ENCODE measurements around the gene PACS1.
A peak's percentile ranks its signal among the peaks of the same experiment; 100 is the strongest.
"Not testable (repeated sequence)": the region's sequence is repeated elsewhere in the genome, so short reads cannot be mapped to it uniquely, and the experiment has no call there.

Gene PACS1

GRCh38 chr11:66069715-66070603 is at the start of gene PACS1:
Gene PACS1, plus strand, starts transcription at chr11:66070272. Its CDS starts 215 bp downstream, at chr11:66070487.
- peak; percentile 32 for DNase-seq (ENCODE audit: low read depth, low spot score)

- no peak for DNase-seq (ENCODE audit: low read depth, low spot score)
Measured at GRCh38 chr11:66020618-66021357, 49.3 kb upstream of the PACS1 start.

- DNase-seq (ENCODE audit: low read depth, low spot score), result peak; percentile 63
Measured at GRCh38 chr11:66022401-66023185, 47.5 kb upstream of the PACS1 start.

GRCh38 chr11:66023186-66023440 is 47.0 kb upstream of the PACS1 start:
- DNase-seq (ENCODE audit: low read depth, low spot score), result not testable (repeated sequence)

- DNase-seq (ENCODE audit: low read depth, low spot score), result no peak
Measured at GRCh38 chr11:66026017-66026529, 44.0 kb upstream of the PACS1 start, which contains the start of gene CATSPER1. Gene CATSPER1, minus strand, starts transcription at chr11:66026479. Its CDS starts 100 bp downstream, at chr11:66026379.

- DNase-seq (ENCODE audit: low read depth, low spot score), result no peak
Measured at GRCh38 chr11:66032957-66033735, 36.9 kb upstream of the PACS1 start.

GRCh38 chr11:66035653-66036333 is 34.3 kb upstream of the PACS1 start:
- no peak for DNase-seq (ENCODE audit: low read depth, low spot score)

- no peak for DNase-seq (ENCODE audit: low read depth, low spot score)
Measured at GRCh38 chr11:66036334-66036710, 33.8 kb upstream of the PACS1 start.

GRCh38 chr11:66037327-66037726 is 32.7 kb upstream of the PACS1 start:
- no peak for DNase-seq (ENCODE audit: low read depth, low spot score)

- no peak for DNase-seq (ENCODE audit: low read depth, low spot score)
Measured at GRCh38 chr11:66039765-66040164, 30.3 kb upstream of the PACS1 start.

GRCh38 chr11:66042227-66042995 is 27.7 kb upstream of the PACS1 start:
- DNase-seq (ENCODE audit: low read depth, low spot score), result no peak

GRCh38 chr11:66042996-66043906 is 26.8 kb upstream of the PACS1 start:
- DNase-seq (ENCODE audit: low read depth, low spot score), result no peak

GRCh38 chr11:66044757-66045156 is 25.3 kb upstream of the PACS1 start:
- no peak for DNase-seq (ENCODE audit: low read depth, low spot score)

GRCh38 chr11:66045177-66045639 is 24.9 kb upstream of the PACS1 start:
- peak; percentile 71 for DNase-seq (ENCODE audit: low read depth, low spot score)

- DNase-seq (ENCODE audit: low read depth, low spot score), result no peak
Measured at GRCh38 chr11:66046901-66047300, 23.2 kb upstream of the PACS1 start.

- no peak for DNase-seq (ENCODE audit: low read depth, low spot score)
Measured at GRCh38 chr11:66047541-66048365, 22.3 kb upstream of the PACS1 start.

- DNase-seq (ENCODE audit: low read depth, low spot score), result no peak
Measured at GRCh38 chr11:66048547-66049323, 21.3 kb upstream of the PACS1 start, which contains the start of gene GAL3ST3. Gene GAL3ST3, minus strand, starts transcription at chr11:66049161. Its CDS starts 3,746 bp downstream, at chr11:66045415.
